T-cell (primary cell): ENCODE measurements around the gene MCL1. TPM values are rescaled to one million over a fixed set of nuclear protein-coding genes. Genes with fewer than 3 reads are reported as not detected.

Source experiments
- ATAC-seq, 4 experiments: fragments of 200-7000 bp in 3 of 4; fragments of 150-1000 bp in 1 of 4; cut with Tn5 transposase; replicated peaks in 1 of 4; 1 replicate in 3 of 4; 2 replicates in 1 of 4; pipeline ENCODE4 v1.10.0; 2021; ENCODE audit warnings: moderate library complexity in 3 of 4, mild to moderate bottlenecking in 2 of 4, moderate number of reproducible peaks in 1 of 4
- CTCF ChIA-PET, 2 donors: fragments of 300-600 bp; sonication (Branson Sonifier 250); formaldehyde crosslinking; loops; one replicate each; lab custom pipeline; 2022; ENCODE audit warnings: antibody characterized with exemption in 2 of 2; lab: Charles Lee
- POLR2A ChIA-PET, 2 donors: fragments of 300-600 bp; sonication (Branson Sonifier 250); formaldehyde crosslinking; loops; one replicate each; lab custom pipeline; 2022; ENCODE audit warnings: antibody characterized with exemption in 2 of 2; lab: Charles Lee
- DNase-seq, 35 experiments: peaks; one replicate each; pipeline versions ENCODE4 v3.0.0 to v3.0.0-alpha.2; 2013 to 2023
- H3K27ac ChIP-seq: one replicate; pipeline ENCODE4 v1.5.1; 2013; ENCODE audit warnings: low read length
- H3K27me3 ChIP-seq, 2 experiments: replicated peaks in 1 of 2; 1 replicate in 1 of 2; 2 replicates in 1 of 2; pipeline versions ENCODE4 v1.6.1 to v1.7.0; 2013; ENCODE audit warnings: low read length in 1 of 2, mixed read lengths in 1 of 2; ENCODE audit not compliant: control insufficient read depth in 2 of 2, insufficient read depth in 2 of 2; ENCODE audit errors: extremely low read depth in 1 of 2
- H3K36me3 ChIP-seq, 2 donors: 1 replicate in 1 of 2; 2 replicates in 1 of 2; pipeline versions ENCODE4 v1.6.1 to v1.7.0; 2013; ENCODE audit warnings: low read length in 1 of 2; ENCODE audit not compliant: control insufficient read depth in 2 of 2, insufficient read depth in 1 of 2; ENCODE audit errors: extremely low read depth in 1 of 2
- H3K4me1 ChIP-seq, 2 experiments: 1 replicate in 1 of 2; 2 replicates in 1 of 2; pipeline versions ENCODE4 v1.6.1 to v1.7.0; 2013; ENCODE audit warnings: low read length in 2 of 2, mixed read lengths in 1 of 2; ENCODE audit not compliant: insufficient read depth in 2 of 2, control insufficient read depth in 1 of 2; ENCODE audit errors: extremely low read depth in 1 of 2
- H3K4me3 ChIP-seq, 2 donors: 1 replicate in 1 of 2; 2 replicates in 1 of 2; pipeline versions ENCODE4 v1.5.1 to v1.7.0; 2013; ENCODE audit warnings: mild to moderate bottlenecking in 2 of 2, low read length in 1 of 2, moderate library complexity in 1 of 2; ENCODE audit not compliant: control insufficient read depth in 1 of 2; ENCODE audit errors: extremely low read depth in 1 of 2
- H3K9me3 ChIP-seq: 2 replicates; pipeline ENCODE4 v1.7.0; 2013
- H3K27ac Mint-ChIP-seq, 2 donors: one replicate each; pipeline ENCODE4 v1.8.0; 2020 to 2021; ENCODE audit warnings: mild to moderate bottlenecking in 2 of 2, mixed read lengths in 2 of 2
- H3K27me3 Mint-ChIP-seq, 2 donors: one replicate each; pipeline ENCODE4 v1.8.0; 2021 to 2022; ENCODE audit warnings: mixed read lengths in 2 of 2
- H3K36me3 Mint-ChIP-seq: one replicate; pipeline ENCODE4 v1.8.0; 2021; ENCODE audit warnings: mixed read lengths
- H3K4me1 Mint-ChIP-seq, 3 donors: one replicate each; pipeline ENCODE4 v1.8.0; 2020 to 2022; ENCODE audit warnings: mixed read lengths in 3 of 3, mild to moderate bottlenecking in 1 of 3
- H3K4me3 Mint-ChIP-seq, 3 donors: one replicate each; pipeline ENCODE4 v1.8.0; 2020 to 2022; ENCODE audit warnings: mild to moderate bottlenecking in 3 of 3, mixed read lengths in 3 of 3, moderate library complexity in 3 of 3
- H3K9me3 Mint-ChIP-seq, 3 donors: one replicate each; pipeline ENCODE4 v1.8.0; 2020 to 2022; ENCODE audit warnings: mixed read lengths in 3 of 3
- WGBS: methylation state at CpG from one replicate; pipeline ENCODE4 v1.1.5; 2013; ENCODE audit warnings: missing lambda C conversion rate; ENCODE audit not compliant: insufficient coverage; 5-methylcytosine and 5-hydroxymethylcytosine counted together
- total RNA-seq, 35 experiments: library from RNA in 6 of 35; stranded (reverse) in 6 of 35; fragments of 120-200 nt in 1 of 35; gene quantifications; one replicate each; pipeline versions ENCODE4 v1.2.1 to v1.2.4 and lab custom pipeline; 2013 to 2026

Gene MCL1
- total RNA-seq, 5 donors from 2014 or later (not counting 1 experiment from before 2014, with no cell fraction given): 478 to 731 (median 517) TPM

- peaks cover 11 to 61% of the 10 kb centered on the region in 2 experiments for H3K4me1 ChIP-seq
- peaks cover 54 to 77% (median 75%) of the 10 kb centered on the region in 3 donors for H3K4me1 Mint-ChIP-seq
- H3K36me3 ChIP-seq: peaks cover 4 to 23% of the 10 kb centered on the region in 2 donors
- H3K27me3 ChIP-seq: no peaks in the 10 kb centered on the region
- WGBS: 71% methylated on average over 12 of the region's 12 CpGs
- H3K9me3 ChIP-seq: no peaks in the 10 kb centered on the region
- no peaks in the 10 kb centered on the region for H3K27me3 Mint-ChIP-seq
- H3K4me3 ChIP-seq: no peak overlapping the region
- H3K27ac Mint-ChIP-seq: peak overlapping the region; percentile 75 to 88
- peaks cover 34% of the 10 kb centered on the region for H3K36me3 Mint-ChIP-seq
- CTCF ChIA-PET: interaction anchor here (0.7 to 1.2 kb wide), 3 partner anchors 47 to 55 kb away, joined by 3 to 5 read pairs (median 5); no protein-coding TSS in a partner anchor
- POLR2A ChIA-PET: interaction anchor here (0.6 to 1.4 kb wide), 8 partner anchors 36 to 691 kb away, joined by 3 to 7 read pairs (median 4); partner anchors contain the start of gene MCL1 (in 1 of the 2)
- peak overlapping the region in 2 of 3 donors; percentile 49 to 52 for H3K4me3 Mint-ChIP-seq
- ATAC-seq: peak in 1 of 4 experiments; percentile 27
- no peaks in the 10 kb centered on the region for H3K9me3 Mint-ChIP-seq
- peak in 2 of 35 experiments; percentile 8 to 42 for DNase-seq
- H3K27ac ChIP-seq: peak overlapping the region; percentile 30
Observed at GRCh38 chr1:150615346-150616201, 36.2 kb upstream of the MCL1 start.

- Histone ChIP-seq H3K27me3 (no peaks in the 10 kb centered on the region), H3K27ac (peak overlapping the region; percentile 99), H3K4me1 (peaks cover 11 to 60% of the 10 kb centered on the region in 2 experiments), H3K36me3 (peaks cover 0 to 5% of the 10 kb centered on the region in 2 donors), H3K4me3 (no peak overlapping the region), H3K9me3 (no peaks in the 10 kb centered on the region)
- H3K36me3 Mint-ChIP-seq: peaks cover 23% of the 10 kb centered on the region
- ATAC-seq: peak; percentile 15 to 46 (median 30)
- POLR2A ChIA-PET: interaction anchor here (0.6 to 1.5 kb wide), 9 partner anchors 16 to 393 kb away, joined by 3 to 8 read pairs (median 4); partner anchors contain the start of genes ENSA (in 1 of the 2), MCL1 (in 1 of the 2) and MINDY1 (in 1 of the 2)
- CTCF ChIA-PET: interaction anchor here in 1 of 2 donors (0.6 kb wide), 1 partner anchor 675 kb away, joined by 3 read pairs; no protein-coding TSS in a partner anchor
- H3K9me3 Mint-ChIP-seq: no peaks in the 10 kb centered on the region
- WGBS: 0% methylated on average over 1 of the region's 12 CpGs
- peak in 23 of 35 experiments; percentile 6 to 77 (median 28) for DNase-seq
- peak overlapping the region; percentile 11 to 52 (median 49) for H3K4me3 Mint-ChIP-seq
- peak overlapping the region; percentile 95 to 96 for H3K27ac Mint-ChIP-seq
- peaks cover 44 to 67% (median 64%) of the 10 kb centered on the region in 3 donors for H3K4me1 Mint-ChIP-seq
- no peaks in the 10 kb centered on the region for H3K27me3 Mint-ChIP-seq
Observed at GRCh38 chr1:150613061-150613920, 33.9 kb upstream of the MCL1 start.

DNA sequence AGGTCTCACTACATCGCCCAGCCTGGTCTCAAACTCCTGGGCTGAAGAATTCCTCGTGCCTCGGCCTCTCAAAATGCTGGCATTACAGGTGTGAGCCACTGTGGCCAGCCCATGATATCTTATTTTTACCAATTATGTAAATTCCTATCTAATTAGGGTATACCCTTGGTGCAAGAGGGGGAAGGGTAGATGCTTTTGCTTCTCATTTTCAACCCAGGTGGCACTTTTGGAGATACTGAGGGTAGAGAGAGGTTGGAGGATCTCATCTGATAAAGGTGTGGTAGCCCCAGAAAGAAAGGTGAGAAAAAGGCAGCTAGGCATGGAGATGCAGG, 32.6 kb upstream of the MCL1 start:
- no peaks in the 10 kb centered on the region for H3K9me3 Mint-ChIP-seq
- CTCF ChIA-PET: interaction anchor here in 1 of 2 donors (1.0 kb wide), 1 partner anchor 9 kb away, joined by 3 read pairs; no protein-coding TSS in a partner anchor

GRCh38 chr1:150610576-150610975, 31.2 kb upstream of the MCL1 start:
- peaks cover 11 to 53% of the 10 kb centered on the region in 2 experiments for H3K4me1 ChIP-seq
- WGBS: 100% methylated on average over 1 of the region's 4 CpGs
- peaks cover 15% of the 10 kb centered on the region for H3K36me3 Mint-ChIP-seq
- H3K4me1 Mint-ChIP-seq: peaks cover 30 to 53% (median 49%) of the 10 kb centered on the region in 3 donors
- peak overlapping the region; percentile 99 for H3K27ac ChIP-seq
- H3K4me3 ChIP-seq: no peak overlapping the region
- DNase-seq (no peak), ATAC-seq (no peak)
- H3K27ac Mint-ChIP-seq: peak overlapping the region; percentile 95 to 96
- no peaks in the 10 kb centered on the region for H3K27me3 ChIP-seq
- H3K9me3 ChIP-seq: no peaks in the 10 kb centered on the region
- no peaks in the 10 kb centered on the region for H3K27me3 Mint-ChIP-seq
- H3K36me3 ChIP-seq: peaks cover 0 to 7% of the 10 kb centered on the region in 2 donors
- no peak overlapping the region for H3K4me3 Mint-ChIP-seq
- ChIA-PET POLR2A (interaction anchor here (0.6 to 4.0 kb wide), 5 partner anchors 31 to 82 kb away, joined by 3 to 44 read pairs (median 5); partner anchors contain the start of gene MCL1 (in 1 of the 2)), CTCF (interaction anchor here (0.6 kb wide), 3 partner anchors 26 to 50 kb away, joined by 3 to 4 read pairs (median 3); no protein-coding TSS in a partner anchor)
- H3K9me3 Mint-ChIP-seq: no peaks in the 10 kb centered on the region

More for the DNA sequence above, 32.6 kb upstream of the MCL1 start:
- ATAC-seq (no peak), DNase-seq (no peak)
- Mint-ChIP-seq H3K27me3 (no peaks in the 10 kb centered on the region), H3K36me3 (peaks cover 21% of the 10 kb centered on the region), H3K27ac (peak overlapping the region; percentile 95 to 96), H3K4me1 (peaks cover 44 to 66% (median 63%) of the 10 kb centered on the region in 3 donors), H3K4me3 (peak overlapping the region; percentile 31 to 50 (median 32))
- Histone ChIP-seq H3K27me3 (no peaks in the 10 kb centered on the region), H3K9me3 (no peaks in the 10 kb centered on the region), H3K27ac (peak overlapping the region; percentile 99), H3K4me1 (peaks cover 11 to 60% of the 10 kb centered on the region in 2 experiments), H3K4me3 (peak overlapping the region in 1 of 2 donors; percentile 26), H3K36me3 (peaks cover 0 to 3% of the 10 kb centered on the region in 2 donors)
- WGBS: no CpG with 5 or more reads among the region's 3 CpGs
- POLR2A ChIA-PET: interaction anchor here (0.5 to 4.0 kb wide), 14 partner anchors 8 to 460 kb away, joined by 3 to 44 read pairs (median 5); partner anchors contain the start of genes ENSA (in 1 of the 2) and MCL1 (in 1 of the 2)

DNA sequence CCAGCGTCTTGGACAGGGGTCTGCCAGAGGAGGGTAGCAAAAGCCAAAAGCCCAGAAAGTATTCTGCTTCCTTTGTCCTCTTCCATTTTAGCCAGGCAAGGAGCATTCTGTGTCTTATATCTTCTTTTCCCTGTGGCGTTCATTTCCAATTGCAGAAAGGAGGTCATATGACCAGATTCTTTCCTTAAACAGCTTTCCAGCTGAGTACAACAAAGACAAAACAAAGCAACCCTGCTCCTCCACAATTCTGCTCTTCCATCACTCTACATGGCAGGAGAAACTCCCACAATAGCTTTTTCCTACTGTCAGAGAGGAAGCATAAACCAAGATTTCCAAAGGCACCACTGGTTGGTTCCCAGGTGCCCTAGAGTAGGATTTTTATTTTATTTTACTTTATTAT, 30.3 kb upstream of the MCL1 start:
- H3K4me3 ChIP-seq: no peak overlapping the region
- no peaks in the 10 kb centered on the region for H3K27me3 Mint-ChIP-seq
- H3K9me3 Mint-ChIP-seq: no peaks in the 10 kb centered on the region
- ChIA-PET POLR2A (interaction anchor here (0.5 to 4.0 kb wide), 5 partner anchors 20 to 722 kb away, joined by 3 to 44 read pairs (median 5); partner anchors contain the start of genes MCL1 (in 2 of the 2) and ENSA (in 1 of the 2)), CTCF (no interaction called here)
- H3K27ac Mint-ChIP-seq: peak overlapping the region in 1 of 2 donors; percentile 58
- H3K27ac ChIP-seq: peak overlapping the region; percentile 99
- no peaks in the 10 kb centered on the region for H3K27me3 ChIP-seq
- H3K36me3 Mint-ChIP-seq: peaks cover 13% of the 10 kb centered on the region
- no peak overlapping the region for H3K4me3 Mint-ChIP-seq
- H3K36me3 ChIP-seq: peaks cover 0 to 7% of the 10 kb centered on the region in 2 donors
- H3K4me1 Mint-ChIP-seq: peaks cover 25 to 47% (median 42%) of the 10 kb centered on the region in 3 donors
- DNase-seq: no peak
- no peaks in the 10 kb centered on the region for H3K9me3 ChIP-seq
- ATAC-seq: no peak
- WGBS: 100% methylated on average over 2 of the region's 2 CpGs
- H3K4me1 ChIP-seq: peaks cover 11 to 45% of the 10 kb centered on the region in 2 experiments
